ENCODE results near the gene DCAF17. TPM values are rescaled to one million over a fixed set of nuclear protein-coding genes. Genes with fewer than 3 reads are reported as not detected.
"Not testable (repeated sequence)": the region's sequence is repeated elsewhere in the genome, so short reads cannot be mapped to it uniquely, and the experiment has no call there.

DCAF17 gene
- total RNA-seq, 5 donors from 2014 or later (not counting 1 experiment from before 2014, with no cell fraction given) = 21.1 to 24.6 (median 23.9) TPM

DNA sequence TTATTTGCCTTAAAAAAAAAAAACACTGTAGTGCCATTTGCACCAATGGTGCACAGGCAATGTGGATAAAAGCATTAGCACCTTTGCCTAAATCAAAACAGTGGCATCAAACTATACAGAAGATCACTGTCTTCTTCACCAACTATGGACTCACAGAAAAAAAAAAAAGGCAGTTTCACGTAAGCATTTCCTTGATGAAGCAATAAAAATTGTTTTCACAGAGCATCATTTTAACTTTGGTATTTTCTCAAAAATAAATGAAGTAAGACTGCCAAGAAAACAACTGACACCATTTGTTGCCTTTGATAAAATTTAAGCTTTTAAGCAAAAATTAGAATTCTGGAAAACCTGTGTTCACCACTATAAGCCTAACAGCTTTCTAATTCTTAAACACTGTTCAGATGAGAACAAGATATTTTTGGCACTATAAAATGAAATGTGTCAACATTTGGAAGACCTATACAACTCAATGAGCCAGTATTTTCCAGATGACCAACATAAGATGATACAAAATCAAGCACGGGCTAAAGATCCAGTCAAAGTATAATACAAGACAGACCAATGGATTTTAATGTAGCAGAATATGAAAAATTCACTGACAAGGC lies 21.4 kb upstream of the DCAF17 start:
- DNase-seq (no peak), ATAC-seq (replicated peaks in 1 of 4) (no peak)
- no peak overlapping the region for H3K27ac ChIP-seq (ENCODE audit: low read length)
- Mint-ChIP-seq H3K4me1 (peaks cover 16 to 22% (median 20%) of the 10 kb centered on the region in 3 donors), H3K36me3 (peaks cover 3% of the 10 kb centered on the region), H3K27me3 (no peaks in the 10 kb centered on the region), H3K27ac (no peak overlapping the region), H3K9me3 (no peaks in the 10 kb centered on the region), H3K4me3 (no peak overlapping the region)
- WGBS (ENCODE audit: insufficient coverage) = no CpG with 5 or more reads among the region's 2 CpGs
- POLR2A ChIA-PET = interaction anchor here (0.7 kb wide), 2 partner anchors 39 to 248 kb away, joined by 3 to 5 read pairs; no protein-coding TSS in a partner anchor
- peaks cover 0 to 5% of the 10 kb centered on the region in 2 experiments for H3K4me1 ChIP-seq (ENCODE audit: control insufficient read depth in 1 of 2, extremely low read depth in 1 of 2, insufficient read depth in 2 of 2, low read length in 2 of 2)
- H3K9me3 ChIP-seq = no peaks in the 10 kb centered on the region
- no peaks in the 10 kb centered on the region for H3K27me3 ChIP-seq (replicated peaks in 1 of 2; ENCODE audit: control insufficient read depth in 2 of 2, extremely low read depth in 1 of 2, insufficient read depth in 2 of 2, low read length in 1 of 2)
- no peak overlapping the region for H3K4me3 ChIP-seq (ENCODE audit: control insufficient read depth in 1 of 2, extremely low read depth in 1 of 2, low read length in 1 of 2)
- H3K36me3 ChIP-seq (ENCODE audit: control insufficient read depth in 2 of 2, extremely low read depth in 1 of 2, insufficient read depth in 1 of 2, low read length in 1 of 2) = no peaks in the 10 kb centered on the region
- CTCF ChIA-PET = interaction anchor here in 1 of 2 donors (1.0 kb wide), 1 partner anchor 444 kb away, joined by 3 read pairs; no protein-coding TSS in a partner anchor

- POLR2A ChIA-PET = interaction anchor here in 1 of 2 donors (0.6 kb wide), 1 partner anchor 229 kb away, joined by 3 read pairs; no protein-coding TSS in a partner anchor
- no CpG with 5 or more reads among the region's 4 CpGs for WGBS (ENCODE audit: insufficient coverage)
- H3K27ac Mint-ChIP-seq; ATAC-seq (replicated peaks in 1 of 4); H3K4me1 ChIP-seq (ENCODE audit: control insufficient read depth in 1 of 2, extremely low read depth in 1 of 2, insufficient read depth in 2 of 2, low read length in 2 of 2); H3K4me3 Mint-ChIP-seq; H3K4me3 ChIP-seq (ENCODE audit: control insufficient read depth in 1 of 2, extremely low read depth in 1 of 2, low read length in 1 of 2); DNase-seq; H3K36me3 Mint-ChIP-seq; H3K9me3 ChIP-seq; H3K27me3 Mint-ChIP-seq; H3K9me3 Mint-ChIP-seq; H3K36me3 ChIP-seq (ENCODE audit: control insufficient read depth in 2 of 2, extremely low read depth in 1 of 2, insufficient read depth in 1 of 2, low read length in 1 of 2); H3K27me3 ChIP-seq (replicated peaks in 1 of 2; ENCODE audit: control insufficient read depth in 2 of 2, extremely low read depth in 1 of 2, insufficient read depth in 2 of 2, low read length in 1 of 2); H3K27ac ChIP-seq (ENCODE audit: low read length): not testable (repeated sequence)
- CTCF ChIA-PET = interaction anchor here (0.7 to 1.5 kb wide), 4 partner anchors 282 to 441 kb away, joined by 4 read pairs; no protein-coding TSS in a partner anchor
- H3K4me1 Mint-ChIP-seq = peaks cover 14 to 16% (median 16%) of the 10 kb centered on the region in 3 donors
These were observed 19.4 kb upstream of the DCAF17 start for GRCh38 chr2:171414645-171415044.

GRCh38 chr2:171416009-171416926 lies 17.8 kb upstream of the DCAF17 start:
- H3K4me3 ChIP-seq (ENCODE audit: control insufficient read depth in 1 of 2, extremely low read depth in 1 of 2, low read length in 1 of 2) = no peak overlapping the region

DNA sequence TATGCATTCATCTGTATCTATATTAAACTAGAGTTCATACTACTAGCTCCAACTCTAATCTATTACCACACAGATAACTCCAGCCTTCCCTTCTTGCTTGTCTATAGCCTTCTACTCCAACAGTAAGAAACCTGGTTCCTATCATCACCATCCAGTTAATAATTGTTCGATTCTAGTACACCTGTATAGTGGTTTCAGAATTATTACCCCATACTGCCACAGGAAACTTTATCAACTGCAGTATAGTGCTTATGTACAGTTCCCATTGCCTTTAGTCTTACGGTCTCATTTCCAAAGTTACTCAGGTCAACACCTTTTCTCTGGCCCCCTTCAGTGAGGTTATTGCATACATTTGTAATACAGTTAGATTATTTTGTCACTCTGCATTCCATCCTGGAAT lies 14.7 kb upstream of the DCAF17 start:
- H3K4me3 Mint-ChIP-seq = no peak overlapping the region
- 60% methylated on average over 1 of the region's 2 CpGs for WGBS (ENCODE audit: insufficient coverage)
- POLR2A ChIA-PET = no interaction called here
- no peak overlapping the region for H3K27ac Mint-ChIP-seq
- no peaks in the 10 kb centered on the region for H3K27me3 Mint-ChIP-seq
- Histone ChIP-seq H3K4me3 (ENCODE audit: control insufficient read depth in 1 of 2, extremely low read depth in 1 of 2, low read length in 1 of 2) (no peak overlapping the region), H3K4me1 (ENCODE audit: control insufficient read depth in 1 of 2, extremely low read depth in 1 of 2, insufficient read depth in 2 of 2, low read length in 2 of 2) (peaks cover 0 to 5% of the 10 kb centered on the region in 2 experiments), H3K9me3 (no peaks in the 10 kb centered on the region), H3K27ac (ENCODE audit: low read length) (no peak overlapping the region), H3K27me3 (replicated peaks in 1 of 2; ENCODE audit: control insufficient read depth in 2 of 2, extremely low read depth in 1 of 2, insufficient read depth in 2 of 2, low read length in 1 of 2) (no peaks in the 10 kb centered on the region), H3K36me3 (ENCODE audit: control insufficient read depth in 2 of 2, extremely low read depth in 1 of 2, insufficient read depth in 1 of 2, low read length in 1 of 2) (no peaks in the 10 kb centered on the region)
- ATAC-seq (replicated peaks in 1 of 4) (no peak), DNase-seq (no peak)
- H3K36me3 Mint-ChIP-seq = peaks cover 12% of the 10 kb centered on the region
- CTCF ChIA-PET = interaction anchor here in 1 of 2 donors (0.8 kb wide), 1 partner anchor 18 kb away, joined by 3 read pairs; no protein-coding TSS in a partner anchor
- H3K9me3 Mint-ChIP-seq = peaks cover 0 to 7% (median 3%) of the 10 kb centered on the region in 3 donors
- peaks cover 10 to 28% (median 13%) of the 10 kb centered on the region in 3 donors for H3K4me1 Mint-ChIP-seq

More at GRCh38 chr2:171416009-171416926, 17.8 kb upstream of the DCAF17 start:
- Histone ChIP-seq H3K27ac (ENCODE audit: low read length) (peak overlapping the region; percentile 49), H3K9me3 (no peaks in the 10 kb centered on the region), H3K27me3 (replicated peaks in 1 of 2; ENCODE audit: control insufficient read depth in 2 of 2, extremely low read depth in 1 of 2, insufficient read depth in 2 of 2, low read length in 1 of 2) (no peaks in the 10 kb centered on the region), H3K36me3 (ENCODE audit: control insufficient read depth in 2 of 2, extremely low read depth in 1 of 2, insufficient read depth in 1 of 2, low read length in 1 of 2) (no peaks in the 10 kb centered on the region), H3K4me1 (ENCODE audit: control insufficient read depth in 1 of 2, extremely low read depth in 1 of 2, insufficient read depth in 2 of 2, low read length in 2 of 2) (peaks cover 0 to 5% of the 10 kb centered on the region in 2 experiments)
- ATAC-seq (replicated peaks in 1 of 4) (peak; percentile 97 to 99 (median 98)), DNase-seq (peak; percentile 48 to 86 (median 72))
- no peaks in the 10 kb centered on the region for H3K27me3 Mint-ChIP-seq
- H3K4me1 Mint-ChIP-seq = peaks cover 10 to 16% (median 13%) of the 10 kb centered on the region in 3 donors
- H3K36me3 Mint-ChIP-seq = peaks cover 3% of the 10 kb centered on the region
- H3K9me3 Mint-ChIP-seq = no peaks in the 10 kb centered on the region
- H3K4me3 Mint-ChIP-seq = no peak overlapping the region
- no CpG with 5 or more reads among the region's 7 CpGs for WGBS (ENCODE audit: insufficient coverage)
- POLR2A ChIA-PET = interaction anchor here (0.5 to 0.8 kb wide), 4 partner anchors 11 to 705 kb away, joined by 3 to 4 read pairs (median 4); no protein-coding TSS in a partner anchor
- peak overlapping the region in 1 of 2 donors; percentile 25 for H3K27ac Mint-ChIP-seq
- CTCF ChIA-PET = interaction anchor here (0.5 to 2.6 kb wide), 28 partner anchors 9 to 1447 kb away, joined by 3 to 26 read pairs (median 4); partner anchors contain the start of gene GORASP2 (in 2 of the 2)

- ChIA-PET POLR2A (interaction anchor here in 1 of 2 donors (0.7 kb wide), 1 partner anchor 101 kb away, joined by 3 read pairs; no protein-coding TSS in a partner anchor), CTCF (interaction anchor here in 1 of 2 donors (0.9 kb wide), 1 partner anchor 492 kb away, joined by 3 read pairs; the partner anchor contains the start of gene GORASP2)
- Histone ChIP-seq H3K4me1 (ENCODE audit: control insufficient read depth in 1 of 2, extremely low read depth in 1 of 2, insufficient read depth in 2 of 2, low read length in 2 of 2) (peaks cover 0 to 4% of the 10 kb centered on the region in 2 experiments), H3K9me3 (no peaks in the 10 kb centered on the region), H3K36me3 (ENCODE audit: control insufficient read depth in 2 of 2, extremely low read depth in 1 of 2, insufficient read depth in 1 of 2, low read length in 1 of 2) (no peaks in the 10 kb centered on the region), H3K27me3 (replicated peaks in 1 of 2; ENCODE audit: control insufficient read depth in 2 of 2, extremely low read depth in 1 of 2, insufficient read depth in 2 of 2, low read length in 1 of 2) (no peaks in the 10 kb centered on the region), H3K27ac (ENCODE audit: low read length) (no peak overlapping the region), H3K4me3 (ENCODE audit: control insufficient read depth in 1 of 2, extremely low read depth in 1 of 2, low read length in 1 of 2) (no peak overlapping the region)
- peaks cover 7 to 23% (median 7%) of the 10 kb centered on the region in 3 donors for H3K4me1 Mint-ChIP-seq
- DNase-seq (no peak), ATAC-seq (replicated peaks in 1 of 4) (no peak)
- peaks cover 0 to 15% (median 3%) of the 10 kb centered on the region in 3 donors for H3K9me3 Mint-ChIP-seq
- no CpG with 5 or more reads among the region's 3 CpGs for WGBS (ENCODE audit: insufficient coverage)
- H3K36me3 Mint-ChIP-seq = peaks cover 21% of the 10 kb centered on the region
- H3K27me3 Mint-ChIP-seq = no peaks in the 10 kb centered on the region
- no peak overlapping the region for H3K27ac Mint-ChIP-seq
- H3K4me3 Mint-ChIP-seq = no peak overlapping the region
These were observed 13.1 kb upstream of the DCAF17 start for GRCh38 chr2:171420728-171421563.

All from T-cell (primary cell).